ENCODE measurements around the gene LAMB4.
A peak's percentile ranks its signal among the peaks of the same experiment; 100 is the strongest.

Gene LAMB4

DNA sequence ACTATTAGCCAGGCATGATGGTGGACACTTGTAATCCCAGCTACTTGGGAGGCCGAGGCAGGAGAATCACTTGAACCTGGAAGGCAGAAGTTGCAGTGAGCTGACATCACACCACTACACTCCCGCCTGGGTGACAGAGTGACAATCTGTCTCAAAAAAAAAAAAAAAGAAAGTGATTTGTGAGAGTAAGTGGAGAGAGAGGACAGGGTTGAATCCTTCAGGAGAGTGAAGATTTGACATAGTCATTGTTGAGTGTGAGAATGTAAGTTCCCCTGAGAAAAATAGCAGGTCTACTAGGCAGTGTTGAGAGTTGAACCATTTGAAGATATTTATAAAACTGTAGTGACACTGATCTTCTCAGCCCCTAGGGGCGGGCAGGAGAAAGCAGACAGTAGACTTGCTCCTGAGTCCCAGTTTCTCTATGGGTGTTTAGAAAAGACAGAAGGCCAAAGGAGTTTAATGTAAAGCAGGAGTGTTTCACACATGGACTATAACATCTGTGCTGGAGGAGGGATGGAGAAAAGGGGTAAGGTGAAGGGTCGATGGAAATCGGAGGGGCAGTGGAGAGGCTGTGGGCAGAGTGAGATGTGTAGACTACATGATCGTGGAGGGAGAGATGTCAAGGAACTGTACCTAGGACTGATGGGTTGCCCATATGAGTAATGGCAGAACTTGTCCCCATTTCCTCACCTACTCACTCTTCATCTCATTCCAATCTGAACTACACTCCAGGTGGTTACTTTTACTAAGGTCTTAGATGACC is 13.7 kb upstream of the LAMB4 start:
- DNase-seq, result no peak

DNA sequence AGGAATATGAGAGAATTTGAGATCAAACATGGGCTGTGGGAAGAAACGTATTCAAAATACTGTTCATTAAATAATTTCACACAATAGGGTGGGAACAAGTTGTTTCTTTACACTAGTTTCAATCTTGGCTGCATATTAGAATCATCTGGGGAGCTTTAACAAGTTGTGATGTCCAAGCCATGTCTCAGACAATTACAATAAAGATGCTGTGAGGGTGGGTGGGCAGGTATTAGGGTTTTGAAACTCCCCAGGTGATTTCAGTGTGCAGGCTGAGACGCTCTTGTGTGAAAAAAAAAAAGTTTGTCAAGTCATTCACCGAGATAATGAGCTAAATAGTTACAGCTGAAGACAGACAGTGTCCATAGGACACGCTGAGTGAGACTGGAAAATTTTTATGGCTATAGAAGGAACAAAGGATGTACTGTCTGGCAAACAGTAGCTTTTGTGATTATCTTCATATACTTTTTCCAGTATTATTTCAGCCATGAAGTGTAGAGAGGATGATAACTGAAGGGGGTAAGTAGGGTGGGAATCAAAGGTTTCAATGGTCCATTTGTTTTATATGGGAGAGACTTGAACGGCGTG is 12.6 kb upstream of the LAMB4 start:
- no peak for DNase-seq

DNA sequence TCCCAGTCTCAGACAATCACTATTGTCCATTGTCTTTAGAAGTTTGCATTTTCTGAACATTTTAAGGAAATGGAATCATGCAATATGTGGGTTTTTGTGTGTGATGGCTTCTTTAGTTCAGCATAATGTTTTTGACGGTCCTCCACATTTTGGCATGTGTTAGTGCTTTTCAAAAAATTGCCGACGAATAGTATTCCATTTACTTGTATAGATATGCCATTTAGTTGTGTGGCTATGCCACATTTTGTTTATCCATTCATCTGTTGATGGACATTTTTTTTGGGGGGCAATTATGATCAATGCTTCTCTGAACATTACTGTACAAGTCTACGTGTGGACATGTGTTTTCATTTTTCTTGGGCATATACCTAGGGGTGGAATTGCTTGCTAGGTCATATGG is 12.0 kb upstream of the LAMB4 start:
- DNase-seq, result no peak

DNA sequence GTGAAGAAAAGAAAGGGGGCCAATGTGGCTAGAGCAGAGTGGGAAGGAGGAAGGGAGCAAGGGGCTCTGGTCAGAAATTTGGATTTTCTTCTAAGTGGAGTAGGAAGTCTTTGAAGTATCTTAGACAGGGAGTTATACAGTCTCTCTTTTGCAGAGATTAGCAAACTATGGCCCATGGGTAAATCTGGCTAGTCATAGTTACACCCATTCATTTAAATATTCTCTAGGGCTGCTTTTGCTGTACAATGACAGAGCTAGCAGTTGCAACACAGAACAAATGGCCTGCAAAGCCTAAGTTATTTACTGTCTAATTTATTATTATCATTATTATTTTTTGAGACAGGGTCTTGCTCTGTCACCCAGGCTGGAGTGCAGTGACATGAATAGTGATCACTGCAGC is 10.5 kb upstream of the LAMB4 start:
- no peak for DNase-seq

DNA sequence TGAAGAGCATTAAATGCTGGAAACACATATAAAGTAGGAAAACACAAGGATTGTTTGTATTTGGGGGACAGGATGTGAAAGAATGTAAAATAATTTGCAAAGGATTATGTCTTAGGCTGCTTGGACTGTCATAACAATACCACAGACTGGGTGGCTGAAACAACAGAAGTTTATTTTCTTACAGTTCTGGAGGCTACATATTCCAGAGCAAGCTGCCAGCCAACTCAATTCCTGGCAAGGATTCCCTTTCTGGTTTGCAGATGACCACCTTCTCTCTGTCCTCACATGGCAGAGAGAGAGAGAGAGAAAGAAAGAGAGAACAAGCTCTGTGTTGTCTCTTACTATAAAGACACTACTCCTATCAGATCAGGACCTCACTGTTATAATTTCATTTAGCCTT is 8.8 kb upstream of the LAMB4 start:
- DNase-seq, result peak; percentile 85

DNA sequence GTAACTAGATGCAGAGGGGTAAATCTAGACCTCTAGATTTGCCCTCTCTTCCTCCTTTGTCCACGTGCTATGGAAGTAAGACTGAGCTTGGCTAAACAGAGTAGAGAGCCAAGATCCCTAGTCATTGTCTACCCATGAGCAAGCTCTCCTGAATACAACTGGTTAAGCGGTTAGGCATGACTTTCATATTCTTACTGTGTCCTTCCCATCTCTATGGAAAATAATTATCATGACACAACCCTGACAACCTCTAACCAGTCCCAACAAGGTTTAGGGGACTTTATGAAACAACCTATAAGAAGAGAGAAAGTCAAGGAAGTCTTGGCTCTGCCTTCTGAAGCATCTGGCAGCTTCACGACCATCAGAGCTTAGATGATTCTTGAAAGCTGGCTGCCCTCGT is 7.8 kb upstream of the LAMB4 start:
- no peak for DNase-seq

DNA sequence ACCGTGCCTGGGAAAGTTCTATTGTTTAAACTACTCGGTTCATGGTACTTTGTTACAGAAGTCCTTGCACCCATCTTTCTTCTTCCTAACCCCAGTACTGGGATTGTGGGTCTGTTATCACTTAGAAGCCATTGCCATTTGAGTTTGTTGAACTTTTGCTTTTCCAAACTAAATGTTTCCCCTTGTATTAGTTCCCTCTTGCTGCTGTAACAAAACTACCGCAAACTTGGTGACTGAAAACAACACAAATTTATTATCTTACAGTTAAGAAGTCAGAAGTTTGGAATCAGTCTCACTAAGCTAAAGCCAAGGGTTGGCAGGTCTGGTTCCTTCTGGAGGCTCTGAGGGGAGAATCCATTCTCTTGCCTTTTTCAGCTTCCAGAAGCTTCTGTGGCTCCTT is 6.9 kb upstream of the LAMB4 start:
- no peak for DNase-seq

DNA sequence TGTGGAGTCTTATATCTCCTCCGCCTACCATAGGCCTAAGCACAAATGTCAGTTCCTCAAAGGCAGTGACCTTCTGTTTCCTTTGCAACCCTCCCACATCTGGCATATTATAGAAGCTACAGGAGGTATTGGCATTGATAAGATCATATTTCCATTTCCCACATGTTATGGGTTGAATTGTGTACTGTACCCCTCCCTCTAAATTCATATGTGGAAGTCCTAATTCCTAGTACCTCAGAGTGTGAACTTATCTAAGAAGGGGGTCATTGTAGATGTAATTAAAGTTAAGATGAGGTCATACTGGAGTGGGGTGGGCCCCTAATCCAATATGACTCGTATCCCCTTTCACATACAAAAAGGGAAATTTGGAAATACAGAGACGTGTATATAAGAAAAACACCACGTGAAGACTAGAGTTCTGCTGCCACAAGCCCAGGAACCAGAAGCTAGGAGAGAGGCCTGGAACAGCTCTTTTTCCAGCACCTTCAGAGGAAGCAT is 6.1 kb upstream of the LAMB4 start:
- DNase-seq, result no peak

DNA sequence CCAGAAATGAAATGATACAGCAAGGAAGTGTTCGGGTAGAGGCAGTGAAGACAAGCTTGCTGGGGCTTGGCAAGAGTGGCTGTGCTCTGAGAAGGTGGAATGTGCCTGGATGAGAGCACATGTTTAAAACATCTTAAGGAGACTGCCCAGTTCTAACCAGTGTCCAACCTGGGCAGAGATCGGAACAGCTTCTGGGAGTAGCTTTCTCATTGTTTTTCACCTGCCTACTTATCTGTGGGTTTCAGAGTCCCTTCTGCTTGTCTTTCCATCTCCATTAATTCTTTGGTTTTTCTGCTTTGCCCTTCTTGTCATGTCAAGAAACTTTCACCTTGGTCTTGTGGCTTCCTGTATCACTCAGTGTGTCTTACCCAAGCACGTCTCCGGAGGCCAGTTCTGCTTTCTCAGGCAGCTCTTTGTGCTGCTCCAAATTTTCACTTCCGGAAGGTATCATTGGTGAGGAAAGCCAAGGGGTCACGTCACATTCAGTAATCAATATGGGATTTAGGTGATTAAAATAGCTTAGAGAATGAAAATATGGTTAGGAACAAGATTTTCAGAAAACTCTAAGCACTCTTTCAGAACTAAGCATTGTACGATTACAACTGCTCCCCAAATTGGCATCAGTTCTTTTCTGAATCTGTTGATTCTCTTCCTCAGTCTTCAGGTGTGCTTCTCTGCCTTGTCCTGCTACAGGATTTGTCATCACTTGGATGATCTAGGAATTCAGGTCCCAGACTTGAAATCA is 5.5 kb upstream of the LAMB4 start:
- no peak for DNase-seq

DNA sequence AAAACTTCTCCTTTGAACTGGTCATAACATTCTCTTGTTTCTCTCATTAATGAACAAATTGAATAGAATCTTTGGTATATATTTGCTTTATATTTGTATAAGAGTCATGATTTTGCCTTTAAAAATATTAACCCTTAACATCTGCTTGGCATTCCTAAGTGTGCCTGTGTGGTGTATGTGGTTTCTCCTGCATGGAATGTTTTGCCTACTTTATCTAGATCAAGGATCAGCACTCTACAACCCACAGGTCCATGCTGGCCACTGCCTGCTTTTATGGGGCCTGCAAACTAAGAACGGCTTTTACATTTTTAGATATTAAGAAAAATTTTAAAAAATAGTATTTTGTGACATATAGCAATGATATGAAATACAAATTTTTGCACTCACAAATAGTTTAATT is 4.3 kb upstream of the LAMB4 start:
- DNase-seq, result no peak

DNA sequence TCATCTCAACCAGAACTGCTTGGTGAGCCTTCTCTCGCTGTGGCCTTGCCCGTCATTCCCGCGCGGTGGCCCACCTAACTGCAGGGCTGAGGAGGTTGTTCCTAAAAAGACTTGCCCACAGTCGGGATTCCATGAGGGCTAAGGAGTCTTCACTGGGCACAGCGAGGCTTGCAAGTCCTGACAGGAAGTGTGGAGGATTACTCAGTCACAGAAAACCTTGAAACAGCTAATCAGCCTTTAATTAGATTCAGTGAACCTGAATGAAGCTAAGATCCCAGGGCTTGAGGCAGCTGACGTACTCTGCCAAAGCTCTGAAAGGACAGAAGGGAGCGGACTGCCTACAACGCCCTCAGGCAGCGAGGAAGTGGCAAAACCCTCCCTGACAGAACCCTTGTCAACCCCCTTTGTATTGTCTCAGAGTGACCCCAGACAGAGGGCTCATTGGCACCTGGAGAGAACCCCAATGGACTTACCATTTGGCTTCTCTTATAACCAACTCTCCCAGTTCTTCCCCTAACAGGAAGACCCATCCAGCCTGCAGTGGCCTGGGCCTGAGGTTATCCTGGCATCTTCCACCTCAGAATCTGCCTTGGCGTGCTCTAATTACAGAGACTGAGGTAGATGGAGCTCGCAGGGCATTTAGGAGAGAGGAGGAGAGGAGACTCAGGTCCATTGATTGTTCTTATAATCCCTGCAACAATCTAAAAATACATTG is 2.5 kb upstream of the LAMB4 start:
- no peak for DNase-seq

DNA sequence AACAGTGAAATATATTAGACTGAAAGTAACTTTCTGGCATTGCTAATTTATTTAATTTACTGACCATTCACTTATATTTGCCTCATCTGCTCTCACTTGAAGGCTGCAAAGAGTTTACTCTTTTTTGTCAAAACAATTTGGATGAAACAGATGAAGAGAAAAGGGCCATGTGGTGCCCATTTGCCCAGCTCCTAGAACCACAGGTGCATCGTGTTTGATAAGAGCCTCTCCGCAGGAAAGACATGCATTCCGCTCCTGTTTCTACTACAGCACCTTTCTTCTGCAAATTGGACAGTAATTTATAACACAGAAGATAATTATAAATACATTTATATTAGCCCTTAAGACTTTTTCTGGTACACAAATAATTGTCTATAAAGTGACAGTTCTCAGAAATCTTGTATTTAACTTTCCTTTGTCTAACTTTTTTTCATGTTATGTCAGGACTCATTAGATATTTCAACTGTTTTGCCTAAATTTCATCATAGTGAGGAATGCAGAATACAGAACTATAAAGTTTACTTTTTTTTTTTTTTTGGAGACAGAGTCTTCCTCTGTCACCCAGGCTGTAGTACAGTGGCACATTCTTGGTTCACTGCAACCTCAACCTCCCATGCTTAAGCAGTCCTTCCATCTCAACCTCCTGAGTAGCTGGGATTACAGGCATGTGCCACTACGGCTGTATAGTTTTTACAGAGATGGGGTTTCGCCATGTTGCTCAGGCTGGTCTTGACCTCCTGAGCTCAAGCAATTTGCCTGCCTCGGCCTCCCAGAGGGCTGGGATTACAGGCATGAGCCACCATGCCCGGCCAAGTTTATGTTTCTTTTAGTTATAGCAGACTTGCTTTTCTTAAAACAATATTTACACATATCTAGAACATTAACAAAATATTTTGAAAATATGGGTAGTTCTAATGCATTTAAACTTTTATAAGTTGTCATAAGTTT is 869 bp downstream of the LAMB4 start:
- no peak for DNase-seq

DNA sequence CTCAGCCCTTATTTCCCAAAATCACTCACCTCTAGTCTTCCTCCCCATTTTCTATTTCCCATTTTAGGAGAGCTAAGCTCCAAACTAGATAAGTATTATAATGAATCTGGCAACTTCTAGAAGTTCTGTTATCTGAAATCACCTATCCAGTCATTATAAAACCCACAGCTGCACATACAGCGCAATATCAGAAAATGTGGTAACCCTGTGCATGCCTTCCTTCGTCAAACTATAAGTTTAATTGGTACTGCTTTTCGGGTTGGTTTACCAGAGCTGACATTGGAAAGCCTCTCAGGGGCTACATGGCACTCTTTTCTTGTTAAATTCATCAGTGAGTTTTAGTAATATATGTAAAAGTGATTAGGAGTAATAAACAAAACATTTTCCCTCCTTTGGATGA is 1.6 kb downstream of the LAMB4 start:
- DNase-seq, result no peak

DNA sequence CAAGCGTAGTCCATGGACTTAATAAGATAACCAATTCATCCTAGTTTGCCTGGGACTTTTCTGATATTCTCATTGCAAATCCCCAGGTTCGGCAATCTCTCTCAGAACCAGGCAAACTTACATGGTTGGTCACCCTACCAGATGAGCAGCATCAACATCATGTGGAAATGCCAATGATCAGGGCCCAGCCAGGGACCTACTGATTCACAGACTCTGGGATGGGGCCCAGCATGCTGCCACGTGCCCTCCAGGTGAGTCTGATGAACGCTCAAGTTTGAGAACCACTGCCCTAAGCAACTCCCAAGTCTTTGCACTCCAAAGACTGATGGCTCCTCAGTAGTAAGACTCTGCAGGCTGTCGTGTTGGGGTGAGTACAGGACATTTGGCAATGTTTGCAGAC is 2.7 kb downstream of the LAMB4 start:
- no peak for DNase-seq

DNA sequence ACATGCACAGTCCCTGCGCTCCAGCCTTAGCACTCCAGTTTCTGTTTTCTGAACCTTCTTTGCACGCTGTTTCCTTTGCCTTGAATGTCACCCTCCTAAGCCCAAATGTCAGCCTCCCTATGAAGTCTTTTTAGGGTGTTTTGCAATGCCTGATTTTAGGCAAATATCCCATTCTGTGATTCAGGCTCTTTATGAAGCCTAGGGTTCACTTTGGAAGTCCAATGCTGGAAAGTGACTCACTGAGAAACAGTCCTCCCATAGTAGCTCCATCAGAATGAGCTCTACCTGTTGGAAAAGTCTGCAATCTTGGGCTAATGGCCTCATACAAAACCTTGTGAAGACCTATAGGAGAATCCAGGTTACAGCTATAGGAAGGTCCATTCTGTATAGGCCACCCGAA is 5.3 kb downstream of the LAMB4 start:
- DNase-seq, result no peak

DNA sequence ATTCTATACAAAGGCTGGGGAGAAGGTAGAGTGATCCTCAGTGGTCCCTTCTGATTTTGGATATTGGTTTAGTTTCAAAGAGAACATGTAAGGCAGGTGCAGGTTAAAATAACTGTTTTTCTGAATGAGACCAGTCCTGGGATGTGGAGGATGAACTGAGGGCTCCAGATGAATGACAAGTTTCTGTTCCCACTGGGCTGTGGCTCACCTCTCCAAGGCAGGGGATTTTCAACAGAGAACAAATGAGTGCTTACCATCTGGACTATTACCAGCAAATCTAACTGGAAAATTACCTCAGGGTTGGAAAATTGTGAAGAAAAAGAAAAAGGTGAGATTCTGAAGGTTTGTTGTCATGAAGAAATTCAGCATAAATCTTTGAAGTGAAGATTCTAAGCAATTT is 8.0 kb downstream of the LAMB4 start:
- no peak for DNase-seq

DNA sequence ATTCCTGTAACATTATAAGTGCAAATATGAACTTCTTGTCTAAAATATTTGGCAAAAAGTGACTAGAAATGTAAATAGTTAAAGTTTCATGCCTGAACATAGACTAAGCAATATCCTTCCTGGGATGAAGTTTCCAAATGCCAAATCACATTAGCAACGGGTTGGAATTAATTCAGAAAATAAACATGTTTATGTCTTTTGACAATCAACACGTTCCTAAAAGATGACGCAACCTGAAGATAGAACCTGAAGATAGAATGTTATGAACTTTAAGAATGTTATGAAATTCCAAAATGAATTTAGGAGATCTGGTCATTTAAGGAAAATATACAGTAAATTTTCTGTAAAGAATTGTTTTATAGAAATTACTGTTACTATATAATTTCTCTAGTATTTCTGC is 9.2 kb downstream of the LAMB4 start:
- DNase-seq, result no peak

DNA sequence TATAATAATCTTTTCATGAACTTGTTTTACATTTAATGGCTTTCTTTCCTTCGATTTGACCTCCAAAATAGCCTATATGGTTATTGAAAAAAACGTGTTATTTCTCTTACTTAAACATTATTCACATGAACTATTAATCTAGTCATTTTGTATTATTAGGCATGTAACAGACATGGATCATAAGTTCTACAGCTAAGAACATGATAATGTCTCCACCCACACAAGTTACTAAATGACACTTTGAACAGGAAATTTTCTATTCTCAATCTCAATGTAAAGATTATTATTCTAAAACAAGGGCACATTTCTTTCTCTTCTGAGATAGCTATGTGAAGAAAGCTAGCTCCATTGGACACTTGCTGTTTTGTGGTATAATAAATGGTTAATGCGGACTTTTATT is 10.0 kb downstream of the LAMB4 start:
- DNase-seq, result no peak

DNA sequence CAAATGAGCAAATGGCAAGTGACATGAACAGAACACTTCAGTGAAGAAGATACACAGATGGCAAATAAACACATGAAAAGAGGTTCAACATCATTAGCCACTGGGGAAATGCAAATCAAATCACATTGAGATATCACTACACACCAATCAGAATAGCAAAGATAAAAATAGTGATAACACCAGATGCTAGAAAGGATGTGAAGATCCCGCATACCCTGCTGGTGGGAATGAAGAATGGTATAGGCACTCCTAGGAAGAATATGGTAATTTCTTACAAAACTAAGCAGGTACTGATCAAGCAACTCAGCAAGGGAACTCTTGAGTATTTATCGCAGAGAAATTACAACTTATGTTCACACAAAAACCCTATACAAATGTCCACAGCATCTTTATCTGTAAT is 11.2 kb downstream of the LAMB4 start:
- no peak for DNase-seq

DNA sequence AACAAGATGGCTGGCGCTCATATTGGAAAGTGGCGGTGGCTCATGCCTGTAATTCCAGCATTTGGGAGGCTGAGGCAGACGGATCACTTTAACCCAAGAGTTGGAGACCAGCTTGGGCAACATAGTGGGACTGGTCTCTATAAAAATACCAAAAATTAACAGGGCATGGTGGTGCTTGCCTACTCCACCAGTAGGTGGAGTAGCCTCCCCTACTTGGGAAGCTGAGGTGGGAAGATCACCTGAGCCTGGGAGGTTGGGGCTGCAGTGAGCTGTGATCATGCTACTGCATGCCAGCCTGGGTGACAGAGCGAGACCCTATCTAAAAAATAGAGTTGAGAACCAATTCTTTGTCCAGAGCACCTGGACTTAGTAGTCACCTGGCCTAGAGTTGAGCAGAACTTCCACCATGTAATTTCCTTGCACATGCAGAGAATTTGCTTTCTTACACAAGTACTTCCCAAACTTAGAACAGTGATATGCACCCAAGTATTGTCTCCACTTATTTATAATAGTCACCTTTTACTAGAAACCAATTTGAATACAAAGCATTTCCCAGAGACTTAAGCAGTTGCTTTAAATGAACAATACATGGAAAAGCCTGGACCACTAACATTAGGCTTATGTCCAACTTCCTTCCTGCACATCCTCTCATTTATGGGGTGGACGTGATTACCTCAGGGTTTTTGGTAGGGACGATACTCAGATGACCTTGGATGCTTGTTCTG is 15.9 kb downstream of the LAMB4 start:
- DNase-seq, result no peak

DNA sequence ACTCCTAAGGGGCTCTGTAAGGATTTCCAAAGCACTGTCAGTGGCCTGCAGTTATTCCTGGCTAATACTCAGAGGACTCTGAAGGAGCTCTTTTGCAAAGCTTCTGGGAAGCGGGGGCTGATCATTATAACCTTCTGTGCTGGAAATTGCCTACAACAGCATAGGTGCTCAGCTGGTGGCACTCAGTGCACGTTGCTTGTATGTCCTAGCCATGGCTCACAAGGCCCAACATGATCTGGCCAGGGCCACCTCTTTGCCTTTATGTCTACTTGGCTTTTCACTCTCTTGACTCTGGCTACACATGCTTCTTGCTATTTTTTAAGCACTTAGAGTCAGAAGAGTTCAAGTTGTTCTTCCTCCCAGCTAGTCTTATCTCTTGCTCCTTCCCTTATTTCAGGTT is 17.5 kb downstream of the LAMB4 start:
- no peak for DNase-seq
